Erythroblast (primary cell): ENCODE results near the gene DISC1.

ENCODE experiments used
- DNase-seq, 2 experiments: peaks; one replicate each; lab custom pipeline; 2025; lab: John Stamatoyannopoulos, UW
- GATA1 ChIP-seq: IDR thresholded peaks from 2 replicates; pipeline ENCODE4 v1.6.1; 2011; ENCODE audit warnings: low read depth, mild to moderate bottlenecking, control low read depth, low read length, moderate library complexity
- POLR2A ChIP-seq: IDR thresholded peaks from 2 replicates; pipeline ENCODE4 v1.6.1; 2011; ENCODE audit warnings: mild to moderate bottlenecking, low read length

Gene DISC1

DNA sequence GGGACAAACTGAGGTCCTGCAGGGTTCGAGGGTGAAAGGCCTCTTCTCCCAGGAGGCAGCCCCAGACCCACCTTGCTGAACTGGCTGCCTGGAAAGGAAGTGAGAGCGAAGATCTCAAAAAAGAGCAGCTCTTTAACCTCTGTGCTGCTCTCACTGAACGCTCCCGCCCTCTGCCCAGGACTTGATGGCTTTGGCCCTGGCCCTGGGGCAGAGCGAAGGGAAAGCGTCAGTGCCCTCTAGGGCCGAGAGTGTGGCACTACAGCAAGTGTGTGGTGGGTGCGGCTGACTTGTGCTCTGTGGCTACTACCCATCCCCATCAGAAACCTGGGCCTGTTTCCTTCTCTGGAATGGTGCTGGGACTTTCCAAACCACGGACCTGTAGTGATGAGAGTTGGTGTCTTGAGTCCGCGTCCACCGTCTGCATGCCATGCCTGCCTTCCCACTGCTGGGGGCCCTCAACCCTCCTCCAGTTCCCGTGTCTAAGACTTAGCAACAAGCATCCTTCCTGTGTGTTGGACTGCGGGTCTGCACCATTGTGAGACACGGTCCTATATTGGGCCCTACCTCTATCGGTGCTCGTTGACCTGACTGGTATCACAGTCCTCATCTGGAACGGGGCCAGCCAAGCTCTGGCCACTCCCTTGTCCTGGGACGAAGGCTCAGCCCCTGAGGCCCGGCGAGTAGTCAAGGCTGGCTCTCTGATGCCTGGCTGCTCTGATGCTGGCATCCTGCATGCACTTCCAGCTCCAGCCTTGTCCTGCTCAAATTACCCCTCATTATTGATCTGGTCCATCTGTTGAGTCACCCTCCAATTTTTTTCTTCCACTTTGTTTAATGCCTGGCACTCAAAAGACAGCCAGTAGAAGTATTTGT, 180.3 kb downstream of the DISC1 start:
- DNase-seq, result peak; percentile 58 to 67
- TF ChIP-seq GATA1, result no peak
- TF ChIP-seq POLR2A, result no peak

DNA sequence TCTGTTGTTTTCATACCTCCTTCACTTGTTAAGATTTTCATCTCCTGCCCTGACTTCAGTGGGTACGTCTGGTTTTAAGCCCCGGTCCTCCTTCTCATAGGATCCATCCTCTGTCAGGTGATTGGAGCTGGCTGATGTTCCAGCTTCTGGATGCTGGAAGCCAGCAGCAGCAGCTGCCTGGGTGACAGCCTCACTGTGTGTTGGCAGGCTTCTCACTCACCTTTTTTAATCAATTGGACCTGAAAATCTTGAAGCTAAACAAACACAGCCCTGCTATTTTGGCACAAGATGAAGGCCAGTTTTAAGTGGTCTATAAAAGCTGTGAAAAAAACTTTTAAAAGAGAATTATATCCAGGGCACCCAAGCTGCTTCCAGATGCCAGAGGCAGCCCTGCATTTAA, 181.0 kb downstream of the DISC1 start:
- TF ChIP-seq POLR2A (no peak), GATA1 (no peak)
- no peak for DNase-seq

GRCh38 chr1:231808116-231808515, 181.5 kb downstream of the DISC1 start:
- DNase-seq, result no peak
- TF ChIP-seq POLR2A (no peak), GATA1 (no peak)

DNA sequence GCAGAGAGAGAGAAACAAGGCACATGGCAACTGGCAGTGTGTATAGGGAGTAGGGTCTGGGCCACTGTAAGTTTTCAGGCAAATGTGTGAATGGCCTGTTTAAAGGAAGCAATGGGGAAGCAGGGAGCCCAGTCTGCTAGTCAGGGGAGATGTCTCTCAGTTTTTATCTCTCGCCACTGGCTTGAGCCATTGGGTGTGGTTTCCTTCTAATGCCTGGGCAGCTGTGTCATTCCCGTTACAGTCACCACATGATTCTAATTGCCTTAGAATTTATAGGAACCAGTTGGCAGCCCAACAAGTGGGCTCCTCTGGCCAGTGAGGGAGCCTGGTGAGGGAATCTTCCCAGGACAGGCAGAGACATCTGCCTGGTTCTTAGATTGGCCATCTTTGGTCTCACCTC, 182.4 kb downstream of the DISC1 start:
- TF ChIP-seq POLR2A (no peak), GATA1 (no peak)
- peak; percentile 71 to 79 for DNase-seq

GRCh38 chr1:231810415-231810814, 183.8 kb downstream of the DISC1 start:
- no peak for DNase-seq
- no peak for TF ChIP-seq GATA1
- no peak for TF ChIP-seq POLR2A

GRCh38 chr1:231814021-231814420, 187.4 kb downstream of the DISC1 start:
- TF ChIP-seq GATA1 (no peak), POLR2A (no peak)
- no peak for DNase-seq

GRCh38 chr1:231814521-231814920, 187.9 kb downstream of the DISC1 start:
- DNase-seq, result no peak

GRCh38 chr1:231817801-231818200, 191.2 kb downstream of the DISC1 start:
- TF ChIP-seq GATA1, result no peak
- TF ChIP-seq POLR2A, result no peak

More at GRCh38 chr1:231814521-231814920, 187.9 kb downstream of the DISC1 start:
- no peak for TF ChIP-seq POLR2A
- no peak for TF ChIP-seq GATA1

DNA sequence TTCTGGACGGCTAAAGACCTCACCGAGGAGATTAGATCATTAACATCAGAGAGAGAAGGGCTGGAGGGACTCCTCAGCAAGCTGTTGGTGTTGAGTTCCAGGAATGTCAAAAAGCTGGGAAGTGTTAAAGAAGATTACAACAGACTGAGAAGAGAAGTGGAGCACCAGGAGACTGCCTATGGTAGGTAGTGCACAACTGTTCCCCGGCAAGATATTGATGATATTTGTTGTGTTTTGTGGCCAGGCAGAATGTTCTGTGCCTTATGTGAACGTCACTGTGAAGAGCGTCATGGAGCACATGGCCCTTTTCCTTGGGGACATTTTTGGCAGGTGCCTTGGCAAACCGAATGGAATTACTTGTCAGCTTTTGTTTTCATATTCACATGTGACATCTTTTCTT, 191.7 kb downstream of the DISC1 start:
- no peak for TF ChIP-seq POLR2A
- TF ChIP-seq GATA1, result no peak
- DNase-seq, result no peak

More at GRCh38 chr1:231817801-231818200, 191.2 kb downstream of the DISC1 start:
- DNase-seq, result no peak

GRCh38 chr1:231821281-231821680, 194.7 kb downstream of the DISC1 start:
- TF ChIP-seq POLR2A (no peak), GATA1 (no peak)
- DNase-seq, result no peak

GRCh38 chr1:231822041-231822440, 195.5 kb downstream of the DISC1 start:
- DNase-seq, result no peak
- TF ChIP-seq GATA1 (no peak), POLR2A (no peak)

GRCh38 chr1:231826566-231826965, 200.0 kb downstream of the DISC1 start:
- TF ChIP-seq GATA1, result no peak
- no peak for TF ChIP-seq POLR2A
- DNase-seq, result no peak

GRCh38 chr1:231827337-231828105, 200.9 kb downstream of the DISC1 start:
- no peak for DNase-seq

More at GRCh38 chr1:231827337-231828105, 200.9 kb downstream of the DISC1 start:
- TF ChIP-seq POLR2A (no peak), GATA1 (no peak)
